HepG2 (cell line): ENCODE measurements around the gene MS4A15. TPM values are rescaled to one million over a fixed set of nuclear protein-coding genes. Genes with fewer than 3 reads are reported as not detected.

Experiments used
- ATAC-seq: fragments of 200-7000 bp; cut with Tn5 transposase; 3 replicates; pipeline ENCODE4 v1.9.1; 2020; ENCODE audit warnings: mild to moderate bottlenecking, moderate library complexity
- BruUV-seq: library from RNA; stranded (reverse); fragments of 400-500 nt; replicated peaks from 2 replicates; lab custom pipeline; 2021; lab: Mats Ljungman, UMichigan
- CTCF ChIA-PET: fragments of 300-600 bp; formaldehyde crosslinking; extraction: SDS; loops from one replicate; lab custom pipeline; 2021; ENCODE audit warnings: low total read pairs, inconsistent platforms, low intra/inter-chr PET ratio; lab: Yijun Ruan, JAX
- POLR2A ChIA-PET: fragments of 350-600 bp; sonication (Branson Sonifier 250); formaldehyde crosslinking; loops from one replicate; lab custom pipeline; 2020; ENCODE audit warnings: antibody characterized with exemption, inconsistent platforms; lab: Yijun Ruan, JAX
- DNase-seq: peaks from one replicate; pipeline ENCODE4 v3.0.0-alpha.2; 2015; ENCODE audit warnings: low spot score
- FAIRE-seq: peaks from 3 replicates; lab custom pipeline; 2011; peaks lifted over from hg19 to GRCh38; lab: Jason Lieb, UNC
- H2AFZ ChIP-seq: one replicate; pipeline ENCODE4 v1.6.1; 2011; ENCODE audit warnings: low read length, inconsistent platforms
- H3K27ac ChIP-seq: fragments of 300-600 bp; 3 replicates; pipeline ENCODE4 v1.8.0; 2011; ENCODE audit warnings: mixed run types, mild to moderate bottlenecking, mixed read lengths, low read length, inconsistent platforms; ENCODE audit not compliant: insufficient read depth; ENCODE audit errors: extremely low read length
- H3K27me3 ChIP-seq, 2 experiments: fragments of 200-600 bp in 1 of 2; 2 replicates in 1 of 2; 3 replicates in 1 of 2; pipeline versions ENCODE4 v1.6.0 to v1.8.0; 2011; ENCODE audit warnings: low read length in 2 of 2, mild to moderate bottlenecking in 2 of 2, moderate library complexity in 2 of 2, inconsistent platforms in 1 of 2; ENCODE audit not compliant: insufficient read depth in 2 of 2, control insufficient read depth in 1 of 2
- H3K36me3 ChIP-seq, 2 experiments: fragments of 200-600 bp in 1 of 2; replicated peaks in 1 of 2; 2 replicates in 1 of 2; 3 replicates in 1 of 2; pipeline versions ENCODE4 v1.5.1 to v1.8.0; 2011; ENCODE audit warnings: low read length in 2 of 2, inconsistent platforms in 1 of 2; ENCODE audit not compliant: insufficient read depth in 2 of 2, control insufficient read depth in 1 of 2
- H3K4me1 ChIP-seq: 2 replicates; pipeline ENCODE4 v1.5.1; 2012; ENCODE audit warnings: low read length, inconsistent platforms; ENCODE audit not compliant: insufficient read depth
- H3K4me2 ChIP-seq: 2 replicates; pipeline ENCODE4 v1.6.0; 2011; ENCODE audit warnings: low read depth, low read length, inconsistent platforms
- H3K4me3 ChIP-seq, 3 experiments: fragments of 200-600 bp in 1 of 3; sonication (generic), shearing (Covaris generic) in 1 of 3; replicated peaks in 1 of 3; 2 replicates each; pipeline ENCODE4 v1.5.1; 2011 to 2016; ENCODE audit warnings: low read length in 3 of 3, inconsistent platforms in 2 of 3, low read depth in 2 of 3, mild to moderate bottlenecking in 2 of 3, control low read depth in 1 of 3, mixed read lengths in 1 of 3; ENCODE audit not compliant: insufficient read depth in 1 of 3
- H3K79me2 ChIP-seq: one replicate; pipeline ENCODE4 v1.6.1; 2011; ENCODE audit warnings: low read length, inconsistent platforms; ENCODE audit not compliant: insufficient read depth
- H3K9ac ChIP-seq: 2 replicates; pipeline ENCODE4 v1.6.0; 2011; ENCODE audit warnings: mild to moderate bottlenecking, low read depth, low read length, inconsistent platforms; ENCODE audit not compliant: insufficient read depth
- H3K9me3 ChIP-seq: 2 replicates; pipeline ENCODE4 v1.5.1; 2012; ENCODE audit warnings: mild to moderate bottlenecking, low read length
- H4K20me1 ChIP-seq: 2 replicates; pipeline ENCODE4 v1.6.0; 2011; ENCODE audit warnings: inconsistent platforms, mild to moderate bottlenecking, low read length, moderate library complexity; ENCODE audit not compliant: insufficient read depth
- AHR ChIP-seq: IDR thresholded peaks from 2 replicates; pipeline ENCODE4 v1.6.1; 2018; ENCODE audit warnings: missing genetic modification reagents, missing compliant biosample characterization
- ATRX ChIP-seq: sonication (generic); formaldehyde crosslinking; IDR thresholded peaks from 2 replicates; pipeline ENCODE4 v1.4.0; 2020; ENCODE audit warnings: missing genetic modification reagents, borderline replicate concordance
- FOXK2 ChIP-seq: fragments of 450-650 bp; IDR thresholded peaks from 2 replicates; pipeline ENCODE4 v1.6.1; 2016
- JARID2 ChIP-seq: sonication (generic); formaldehyde crosslinking; IDR thresholded peaks from 2 replicates; pipeline ENCODE4 v1.8.1; 2023; ENCODE audit warnings: missing genetic modification reagents, inconsistent platforms; ENCODE audit not compliant: insufficient replicate concordance
- KLF11 ChIP-seq: IDR thresholded peaks from 2 replicates; pipeline ENCODE4 v1.6.1; 2016; ENCODE audit warnings: missing compliant biosample characterization
- NR2C2 ChIP-seq: sonication (generic); formaldehyde crosslinking; IDR thresholded peaks from 2 replicates; pipeline ENCODE4 v1.4.0; 2020; ENCODE audit warnings: missing genetic modification reagents, mild to moderate bottlenecking, moderate library complexity, borderline replicate concordance
- RBM39 ChIP-seq: fragments of 200-400 bp; formaldehyde crosslinking; IDR thresholded peaks from one replicate; pipeline ENCODE4 v1.6.1; 2018; ENCODE audit warnings: antibody characterized with exemption, mild to moderate bottlenecking, low read depth, low read length; ENCODE audit not compliant: poor library complexity, severe bottlenecking
- SAP130 ChIP-seq: IDR thresholded peaks from 2 replicates; pipeline ENCODE4 v1.6.1; 2016; ENCODE audit warnings: low read depth
- SETDB1 ChIP-seq: sonication (generic); formaldehyde crosslinking; IDR thresholded peaks from 2 replicates; pipeline ENCODE4 v1.5.1; 2020; ENCODE audit warnings: missing genetic modification reagents, mild to moderate bottlenecking, borderline replicate concordance
- ZBTB1 ChIP-seq: sonication (generic); formaldehyde crosslinking; IDR thresholded peaks from 2 replicates; pipeline ENCODE4 v1.4.0; 2020; ENCODE audit warnings: missing genetic modification reagents, borderline replicate concordance
- ZNF329 ChIP-seq: sonication (generic); formaldehyde crosslinking; IDR thresholded peaks from 2 replicates; pipeline ENCODE4 v1.9.0; 2021; ENCODE audit warnings: low read depth, mild to moderate bottlenecking, missing genetic modification reagents
- ZNF761 ChIP-seq: sonication (generic); formaldehyde crosslinking; conservative IDR thresholded peaks from 2 replicates; pipeline ENCODE4 v1.4.0; 2020; ENCODE audit warnings: mild to moderate bottlenecking, missing genetic modification reagents
- ZNF841 ChIP-seq: sonication (generic); formaldehyde crosslinking; IDR thresholded peaks from 2 replicates; pipeline ENCODE4 v1.8.1; 2023; ENCODE audit warnings: missing genetic modification reagents, borderline replicate concordance
- ZNF878 ChIP-seq: sonication (generic); formaldehyde crosslinking; IDR thresholded peaks from 2 replicates; pipeline ENCODE4 v1.8.1; 2023; ENCODE audit warnings: mild to moderate bottlenecking, missing genetic modification reagents, moderate library complexity
- WGBS: methylation state at CpG from one replicate; pipeline ENCODE4 v1.1.6; 2017; ENCODE audit warnings: low lambda C conversion rate; 5-methylcytosine and 5-hydroxymethylcytosine counted together
- in situ Hi-C: cut with HindIII; loops from 2 replicates; pipeline ENCODE4 v1.10.0; 2017; ENCODE audit warnings: low pct_unique_long_range_greater_than_20kb; ENCODE audit not compliant: extremely low pct_ligation_motif_present
- intact Hi-C: fragments of 100-400 bp; cut with micrococcal nuclease; formaldehyde crosslinking; loops from one replicate; pipeline ENCODE4 v1.10.0; 2022; ENCODE audit not compliant: unreplicated experiment
- polyA plus RNA-seq, 8 experiments: library from polyadenylated mRNA; depleted of rRNA in 3 of 8; stranded (reverse) in 7 of 8; unstranded in 1 of 8; fragments of >200 nt; fragmentation: Illumina TruSeq in 4 of 8; extraction: Trizol in 4 of 8; gene quantifications; 2 replicates each; pipeline versions ENCODE4 v1.2.1 to v1.2.3, GENCODE V29; 2011 to 2016; ENCODE audit warnings: low read depth in 4 of 8, missing spikeins in 1 of 8, mixed read lengths in 1 of 8; ENCODE audit not compliant: insufficient read depth in 1 of 8
- total RNA-seq, 5 experiments: library from RNA; depleted of rRNA; stranded (reverse); fragments of >200 nt; fragmentation: Illumina TruSeq; extraction: Trizol; gene quantifications; 2 replicates each; pipeline ENCODE4 v1.2.3, GENCODE V29; 2016; ENCODE audit warnings: low read depth in 1 of 5
- TF ChIP-seq, protein P1 (sequence below): sonication (generic); formaldehyde crosslinking; IDR thresholded peaks from 2 replicates; pipeline ENCODE4 v1.4.0; 2020; ENCODE audit warnings: missing genetic modification reagents
- TF ChIP-seq, protein P2 (sequence below): sonication (generic); formaldehyde crosslinking; IDR thresholded peaks from 2 replicates; pipeline ENCODE4 v1.4.0; 2020; ENCODE audit warnings: missing genetic modification reagents

Gene MS4A15
- total and polyA plus RNA-seq, 2 of the 13 experiments (the other 11 are each of a cell fraction or from before 2014, with no cell fraction given): not detected

DNA sequence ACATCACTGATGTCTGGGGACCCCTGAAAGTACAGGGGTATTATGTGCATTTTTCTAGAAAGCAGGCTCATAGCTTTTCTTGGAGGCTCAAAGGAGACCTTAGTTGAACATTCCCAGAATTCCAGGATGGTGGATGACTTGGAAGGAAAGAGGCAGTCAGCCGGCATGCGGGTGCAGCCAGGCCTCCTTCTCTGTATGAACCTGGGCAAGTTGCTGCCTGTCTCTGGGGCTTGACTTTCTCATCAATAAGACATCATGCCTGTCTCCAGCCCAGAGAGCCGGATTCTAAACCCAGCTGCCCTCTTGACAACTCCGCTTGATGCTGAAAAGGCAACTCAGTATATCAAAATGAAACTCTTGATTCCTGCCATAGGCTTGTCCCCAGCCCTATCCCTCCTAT, 12.6 kb downstream of the MS4A15 start:
- ATAC-seq (no peak), DNase-seq (no peak), FAIRE-seq (no peak)
- BruUV-seq: no TSS peak
- in situ Hi-C loops: no loop called here
- Histone ChIP-seq H3K9me3 (no peaks in the 10 kb centered on the region), H3K4me2 (no peak overlapping the region), H3K9ac (no peak overlapping the region), H3K4me1 (no peaks in the 10 kb centered on the region), H3K36me3 (no peaks in the 10 kb centered on the region), H2AFZ (no peak overlapping the region), H3K79me2 (no peaks in the 10 kb centered on the region), H3K4me3 (no peak overlapping the region), H3K27ac (no peak overlapping the region), H4K20me1 (no peaks in the 10 kb centered on the region), H3K27me3 (peaks cover 0 to 39% of the 10 kb centered on the region in 2 experiments; a peak in 2 of 5 replicates)
- ChIA-PET POLR2A (no interaction called here), CTCF (no interaction called here)
- intact Hi-C loops: no loop called here
- TF ChIP-seq ZNF841 (no peak), ZNF878 (CRISPR knock-in tag) (no peak), SETDB1 (no peak), ATRX (CRISPR knock-in tag) (no peak), ZNF761 (CRISPR knock-in tag) (no peak), ZNF329 (no peak), SAP130 (no peak), AHR (no peak), KLF11 (no peak), RBM39 (no peak), NR2C2 (CRISPR knock-in tag) (no peak), JARID2 (no peak), ZBTB1 (CRISPR knock-in tag) (no peak), FOXK2 (no peak)
- TF ChIP-seq, protein P1, sequence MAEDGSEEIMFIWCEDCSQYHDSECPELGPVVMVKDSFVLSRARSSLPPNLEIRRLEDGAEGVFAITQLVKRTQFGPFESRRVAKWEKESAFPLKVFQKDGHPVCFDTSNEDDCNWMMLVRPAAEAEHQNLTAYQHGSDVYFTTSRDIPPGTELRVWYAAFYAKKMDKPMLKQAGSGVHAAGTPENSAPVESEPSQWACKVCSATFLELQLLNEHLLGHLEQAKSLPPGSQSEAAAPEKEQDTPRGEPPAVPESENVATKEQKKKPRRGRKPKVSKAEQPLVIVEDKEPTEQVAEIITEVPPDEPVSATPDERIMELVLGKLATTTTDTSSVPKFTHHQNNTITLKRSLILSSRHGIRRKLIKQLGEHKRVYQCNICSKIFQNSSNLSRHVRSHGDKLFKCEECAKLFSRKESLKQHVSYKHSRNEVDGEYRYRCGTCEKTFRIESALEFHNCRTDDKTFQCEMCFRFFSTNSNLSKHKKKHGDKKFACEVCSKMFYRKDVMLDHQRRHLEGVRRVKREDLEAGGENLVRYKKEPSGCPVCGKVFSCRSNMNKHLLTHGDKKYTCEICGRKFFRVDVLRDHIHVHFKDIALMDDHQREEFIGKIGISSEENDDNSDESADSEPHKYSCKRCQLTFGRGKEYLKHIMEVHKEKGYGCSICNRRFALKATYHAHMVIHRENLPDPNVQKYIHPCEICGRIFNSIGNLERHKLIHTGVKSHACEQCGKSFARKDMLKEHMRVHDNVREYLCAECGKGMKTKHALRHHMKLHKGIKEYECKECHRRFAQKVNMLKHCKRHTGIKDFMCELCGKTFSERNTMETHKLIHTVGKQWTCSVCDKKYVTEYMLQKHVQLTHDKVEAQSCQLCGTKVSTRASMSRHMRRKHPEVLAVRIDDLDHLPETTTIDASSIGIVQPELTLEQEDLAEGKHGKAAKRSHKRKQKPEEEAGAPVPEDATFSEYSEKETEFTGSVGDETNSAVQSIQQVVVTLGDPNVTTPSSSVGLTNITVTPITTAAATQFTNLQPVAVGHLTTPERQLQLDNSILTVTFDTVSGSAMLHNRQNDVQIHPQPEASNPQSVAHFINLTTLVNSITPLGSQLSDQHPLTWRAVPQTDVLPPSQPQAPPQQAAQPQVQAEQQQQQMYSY: no peak
- TF ChIP-seq, protein P2, sequence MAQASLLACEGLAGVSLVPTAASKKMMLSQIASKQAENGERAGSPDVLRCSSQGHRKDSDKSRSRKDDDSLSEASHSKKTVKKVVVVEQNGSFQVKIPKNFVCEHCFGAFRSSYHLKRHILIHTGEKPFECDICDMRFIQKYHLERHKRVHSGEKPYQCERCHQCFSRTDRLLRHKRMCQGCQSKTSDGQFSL: no peak
- 56% methylated on average over 4 of the region's 4 CpGs for WGBS
